ENCODE data around the gene CWC27. TPM values are rescaled to one million over a fixed set of nuclear protein-coding genes. Genes with fewer than 3 reads are reported as not detected.

Gene CWC27
- total RNA-seq, 4 donors from 2014 or later: 13.0 to 22.9 (median 19.9) TPM

GRCh38 chr5:64742821-64743220 is 25.9 kb upstream of the CWC27 start:
- Histone ChIP-seq H3K4me3 (no peak overlapping the region), H3K27me3 (no peaks in the 10 kb centered on the region), H3K36me3 (peaks cover 0 to 43% of the 10 kb centered on the region in 2 donors), H3K9me3 (no peaks in the 10 kb centered on the region), H3K4me1 (no peaks in the 10 kb centered on the region), H3K27ac (no peak overlapping the region)
- no peak for ATAC-seq
- TF ChIP-seq EP300 (IDR thresholded peaks at IDR 0.05): no peak
- TF ChIP-seq POLR2A (IDR thresholded peaks at IDR 0.05): no peak
- TF ChIP-seq, protein P1, sequence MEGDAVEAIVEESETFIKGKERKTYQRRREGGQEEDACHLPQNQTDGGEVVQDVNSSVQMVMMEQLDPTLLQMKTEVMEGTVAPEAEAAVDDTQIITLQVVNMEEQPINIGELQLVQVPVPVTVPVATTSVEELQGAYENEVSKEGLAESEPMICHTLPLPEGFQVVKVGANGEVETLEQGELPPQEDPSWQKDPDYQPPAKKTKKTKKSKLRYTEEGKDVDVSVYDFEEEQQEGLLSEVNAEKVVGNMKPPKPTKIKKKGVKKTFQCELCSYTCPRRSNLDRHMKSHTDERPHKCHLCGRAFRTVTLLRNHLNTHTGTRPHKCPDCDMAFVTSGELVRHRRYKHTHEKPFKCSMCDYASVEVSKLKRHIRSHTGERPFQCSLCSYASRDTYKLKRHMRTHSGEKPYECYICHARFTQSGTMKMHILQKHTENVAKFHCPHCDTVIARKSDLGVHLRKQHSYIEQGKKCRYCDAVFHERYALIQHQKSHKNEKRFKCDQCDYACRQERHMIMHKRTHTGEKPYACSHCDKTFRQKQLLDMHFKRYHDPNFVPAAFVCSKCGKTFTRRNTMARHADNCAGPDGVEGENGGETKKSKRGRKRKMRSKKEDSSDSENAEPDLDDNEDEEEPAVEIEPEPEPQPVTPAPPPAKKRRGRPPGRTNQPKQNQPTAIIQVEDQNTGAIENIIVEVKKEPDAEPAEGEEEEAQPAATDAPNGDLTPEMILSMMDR (IDR thresholded peaks at IDR 0.05): no peak
- no peak for TF ChIP-seq POLR2AphosphoS5 (IDR thresholded peaks at IDR 0.05)

DNA sequence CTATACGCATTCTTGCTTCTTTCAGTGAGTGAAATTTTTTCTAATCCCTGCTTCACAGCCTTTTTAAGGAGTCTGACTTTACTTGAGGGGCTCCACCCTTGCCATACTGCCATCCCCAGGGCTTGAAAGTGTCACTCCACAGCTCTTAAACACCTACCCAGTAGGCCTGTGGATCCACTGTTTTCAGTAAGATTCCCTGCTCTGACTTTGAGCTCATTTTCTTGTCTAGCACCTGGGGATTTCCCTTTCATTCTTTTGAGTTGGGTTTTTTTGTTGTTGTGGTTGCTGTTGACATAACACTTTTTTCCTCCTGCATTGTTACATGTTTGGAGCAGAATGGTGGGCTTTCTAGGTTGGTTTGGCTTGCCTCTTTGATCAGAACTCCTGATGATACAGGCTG is 23.8 kb upstream of the CWC27 start:
- peaks cover 0 to 29% of the 10 kb centered on the region in 2 donors for H3K36me3 ChIP-seq
- no peaks in the 10 kb centered on the region for H3K9me3 ChIP-seq
- H3K4me1 ChIP-seq: no peaks in the 10 kb centered on the region
- no peak for ATAC-seq
- no peaks in the 10 kb centered on the region for H3K27me3 ChIP-seq
- H3K4me3 ChIP-seq: no peak overlapping the region
- TF ChIP-seq POLR2A (IDR thresholded peaks at IDR 0.05): no peak
- TF ChIP-seq, protein P1 (IDR thresholded peaks at IDR 0.05): no peak
- no peak for TF ChIP-seq POLR2AphosphoS5 (IDR thresholded peaks at IDR 0.05)
- no peak for TF ChIP-seq EP300 (IDR thresholded peaks at IDR 0.05)
- H3K27ac ChIP-seq: no peak overlapping the region
- WGBS, 2 donors (ENCODE audit: low coverage in 1 of 2): 100% methylated on average over 1 of the region's 1 CpG

- H3K36me3 ChIP-seq: peaks cover 0 to 18% of the 10 kb centered on the region in 2 donors
- H3K27ac ChIP-seq: no peak overlapping the region
- no peaks in the 10 kb centered on the region for H3K27me3 ChIP-seq
- 100% methylated on average over 1 of the region's 1 CpG for WGBS, 2 donors (ENCODE audit: low coverage in 1 of 2)
- no peaks in the 10 kb centered on the region for H3K9me3 ChIP-seq
- TF ChIP-seq POLR2AphosphoS5 (IDR thresholded peaks at IDR 0.05) (no peak), POLR2A (IDR thresholded peaks at IDR 0.05) (no peak), EP300 (IDR thresholded peaks at IDR 0.05) (no peak)
- TF ChIP-seq, protein P1 (IDR thresholded peaks at IDR 0.05): no peak
- H3K4me1 ChIP-seq: no peaks in the 10 kb centered on the region
- ATAC-seq: no peak
- H3K4me3 ChIP-seq: no peak overlapping the region
These were observed 22.3 kb upstream of the CWC27 start for GRCh38 chr5:64746446-64746845.

DNA sequence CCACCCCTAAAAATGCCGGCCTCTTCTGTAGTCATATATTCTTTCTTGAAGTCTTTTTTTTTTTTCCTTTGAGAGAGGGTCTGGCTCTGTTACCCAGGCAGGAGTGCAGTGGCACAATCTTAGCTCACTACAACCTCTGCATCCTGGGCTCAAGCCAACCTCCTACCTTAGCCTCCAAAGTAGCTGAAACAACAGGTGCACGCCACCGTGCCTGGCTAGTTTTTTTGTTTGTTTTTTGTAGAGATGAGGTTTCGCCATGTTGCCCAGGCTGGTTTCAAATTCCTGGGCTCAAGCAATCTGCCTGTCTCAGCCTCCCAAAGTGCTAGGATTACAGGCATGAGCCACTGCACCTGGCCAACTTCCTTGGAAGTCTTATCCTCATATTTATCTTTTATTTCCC is 19.3 kb upstream of the CWC27 start:
- H3K4me3 ChIP-seq: no peak overlapping the region
- no peaks in the 10 kb centered on the region for H3K4me1 ChIP-seq
- 90 to 91% methylated on average over 2 to 4 of the region's 4 CpGs for WGBS, 2 donors (ENCODE audit: low coverage in 1 of 2)
- H3K27me3 ChIP-seq: no peaks in the 10 kb centered on the region
- no peak for ATAC-seq
- peaks cover 0 to 36% of the 10 kb centered on the region in 2 donors for H3K36me3 ChIP-seq
- H3K9me3 ChIP-seq: no peaks in the 10 kb centered on the region
- H3K27ac ChIP-seq: no peak overlapping the region
- no peak for TF ChIP-seq POLR2A (IDR thresholded peaks at IDR 0.05)
- TF ChIP-seq EP300 (IDR thresholded peaks at IDR 0.05): no peak
- TF ChIP-seq, protein P1 (IDR thresholded peaks at IDR 0.05): no peak
- TF ChIP-seq POLR2AphosphoS5 (IDR thresholded peaks at IDR 0.05): no peak

DNA sequence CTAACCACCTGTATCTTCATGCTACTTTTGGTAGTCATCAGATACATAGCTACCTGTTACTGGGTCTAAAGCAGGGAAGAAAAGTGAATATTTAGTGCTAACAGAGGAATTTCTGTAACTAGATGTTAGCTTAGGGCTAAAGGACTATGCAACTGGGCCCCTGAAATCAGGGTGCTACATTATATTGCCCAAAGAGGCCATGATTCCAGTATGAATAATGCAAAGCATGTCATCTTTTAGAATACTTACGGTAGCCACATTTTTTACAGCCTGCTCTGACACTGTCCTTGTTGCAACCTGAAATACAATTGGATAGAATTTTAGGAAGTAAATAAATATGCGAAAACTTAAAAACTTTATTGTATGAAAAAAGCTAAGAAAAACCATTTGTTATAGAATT is 14.7 kb upstream of the CWC27 start:
- no peak for ATAC-seq
- 94 to 100% methylated on average over 1 to 2 of the region's 2 CpGs for WGBS, 2 donors (ENCODE audit: low coverage in 1 of 2)

More for the DNA sequence above, 14.7 kb upstream of the CWC27 start:
- TF ChIP-seq POLR2AphosphoS5 (IDR thresholded peaks at IDR 0.05): no peak
- no peak for TF ChIP-seq POLR2A (IDR thresholded peaks at IDR 0.05)
- TF ChIP-seq EP300 (IDR thresholded peaks at IDR 0.05): no peak
- TF ChIP-seq, protein P1 (IDR thresholded peaks at IDR 0.05): no peak
- H3K4me1 ChIP-seq: peaks cover 0 to 2% (median 0%) of the 10 kb centered on the region in 3 donors
- peaks cover 0 to 20% of the 10 kb centered on the region in 2 donors for H3K36me3 ChIP-seq
- H3K4me3 ChIP-seq: no peak overlapping the region
- no peak overlapping the region for H3K27ac ChIP-seq
- no peaks in the 10 kb centered on the region for H3K27me3 ChIP-seq
- H3K9me3 ChIP-seq: no peaks in the 10 kb centered on the region

Measured in gastroesophageal sphincter (tissue), 4 donors.